Stimulated activated CD4-positive, alpha-beta T cell treated with anti-CD3 and anti-CD28 coated beads, Interleukin-12 subunit alpha, Interleukin-12 subunit beta, amount 100 ng/mL, for 48 hours (primary cell): ENCODE data around the gene ATP1B2.

Experiments used
- DNase-seq, 3 donors: peaks; one replicate each; pipeline ENCODE4 v3.0.0-alpha.2; 2020; ENCODE audit warnings: low read depth in 2 of 3, low spot score in 1 of 3

Gene ATP1B2

DNA sequence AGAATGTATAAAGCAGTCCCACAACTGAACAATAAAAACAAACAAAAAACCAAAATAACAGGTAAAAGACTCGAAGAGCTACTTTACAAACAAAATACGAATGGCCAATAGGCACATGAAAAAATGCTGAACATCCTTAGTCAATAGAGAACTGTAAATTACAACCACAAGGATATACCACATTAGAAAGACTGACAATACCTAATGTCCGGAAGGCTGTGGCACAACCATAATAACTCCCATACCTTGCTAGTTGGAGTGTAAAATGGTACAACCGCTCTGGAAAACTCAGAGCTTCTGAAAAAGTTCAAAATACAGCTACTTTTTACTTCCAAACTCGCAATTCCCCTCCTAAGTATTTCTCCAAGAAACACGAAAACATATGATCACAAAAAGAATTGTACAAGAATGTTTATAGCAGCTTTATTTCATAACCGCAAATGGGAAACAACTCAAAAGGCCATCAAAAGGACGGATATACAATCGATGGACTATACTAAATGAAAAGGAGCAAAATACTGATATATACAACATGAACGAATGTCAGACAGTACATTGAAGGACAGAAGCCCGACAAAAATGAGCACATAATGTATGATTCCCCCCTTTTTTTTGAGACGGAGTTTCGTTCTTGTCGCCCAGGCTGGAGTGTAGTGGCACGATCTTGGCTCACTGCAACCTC, 34.3 kb downstream of the ATP1B2 start:
- DNase-seq, result no peak

- peak; percentile 81 to 88 (median 85) for DNase-seq
Measured at GRCh38 chr17:7685533-7686221, 35.0 kb downstream of the ATP1B2 start.

DNA sequence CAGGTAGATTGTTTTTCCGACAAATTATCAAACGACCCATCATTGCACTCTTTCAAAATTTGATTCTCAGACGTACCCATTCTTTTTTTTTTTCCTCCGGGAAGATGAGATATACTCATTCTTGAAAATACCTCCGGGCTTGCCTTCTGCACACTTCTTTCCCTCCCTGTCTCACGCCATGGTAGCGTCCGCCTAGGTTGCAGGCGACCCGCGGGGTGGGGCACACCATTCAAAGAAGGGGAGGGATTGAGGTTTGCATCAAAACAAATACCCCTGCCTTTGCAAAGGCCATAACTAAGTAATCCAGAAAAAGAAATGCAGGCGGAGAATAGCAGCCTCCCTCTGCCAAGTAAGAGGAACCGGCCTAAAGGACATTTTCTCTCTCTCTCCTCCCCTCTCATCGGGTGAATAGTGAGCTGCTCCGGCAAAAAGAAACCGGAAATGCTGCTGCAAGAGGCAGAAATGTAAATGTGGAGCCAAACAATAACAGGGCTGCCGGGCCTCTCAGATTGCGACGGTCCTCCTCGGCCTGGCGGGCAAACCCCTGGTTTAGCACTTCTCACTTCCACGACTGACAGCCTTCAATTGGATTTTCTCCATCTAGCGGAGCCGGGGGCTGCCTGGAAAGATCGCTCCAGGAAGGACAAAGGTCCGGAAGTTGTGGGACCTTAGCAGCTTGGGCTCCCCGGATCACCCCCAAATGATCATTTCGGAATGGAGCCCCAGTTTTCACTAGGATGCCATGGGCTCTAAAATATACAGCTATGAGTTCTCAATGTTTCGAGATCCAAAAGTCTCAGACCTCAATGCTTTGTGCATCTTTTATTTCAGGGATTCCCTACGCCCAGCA, 35.7 kb downstream of the ATP1B2 start:
- DNase-seq, result peak; percentile 58 to 74 (median 72)

DNA sequence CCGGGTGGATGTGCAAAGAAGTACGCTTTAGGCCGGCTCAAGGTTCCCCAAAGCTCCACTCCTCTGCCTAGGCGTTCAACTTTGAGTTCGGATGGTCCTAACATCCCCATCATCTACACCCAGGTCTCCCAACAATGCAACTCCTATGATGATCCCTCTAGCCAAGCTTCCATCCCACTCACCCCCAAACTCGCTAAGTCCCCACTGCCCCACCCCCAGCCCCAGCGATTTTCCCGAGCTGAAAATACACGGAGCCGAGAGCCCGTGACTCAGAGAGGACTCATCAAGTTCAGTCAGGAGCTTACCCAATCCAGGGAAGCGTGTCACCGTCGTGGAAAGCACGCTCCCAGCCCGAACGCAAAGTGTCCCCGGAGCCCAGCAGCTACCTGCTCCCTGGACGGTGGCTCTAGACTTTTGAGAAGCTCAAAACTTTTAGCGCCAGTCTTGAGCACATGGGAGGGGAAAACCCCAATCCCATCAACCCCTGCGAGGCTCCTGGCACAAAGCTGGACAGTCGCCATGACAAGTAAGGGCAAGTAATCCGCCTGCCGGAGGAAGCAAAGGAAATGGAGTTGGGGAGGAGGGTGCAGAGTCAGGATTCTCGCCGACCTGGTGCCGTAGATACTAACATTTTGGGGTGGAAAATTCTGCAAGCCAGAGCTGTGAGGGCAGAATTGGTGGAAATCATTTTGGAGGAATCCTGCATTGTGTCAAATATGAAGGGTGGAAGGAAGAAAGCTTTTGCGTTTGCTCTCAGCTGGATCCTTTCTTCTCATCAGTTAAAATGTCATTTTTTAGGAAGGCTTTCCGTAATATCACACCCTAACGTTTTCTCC, 36.6 kb downstream of the ATP1B2 start, which contains the start of gene TP53:
TSS of gene TP53 (minus strand) at position 419 of the 836 bp plus-strand sequence. CDS start 10,896 bp downstream, outside the sequence.
- DNase-seq, result peak; percentile 82 to 86 (median 82)

DNA sequence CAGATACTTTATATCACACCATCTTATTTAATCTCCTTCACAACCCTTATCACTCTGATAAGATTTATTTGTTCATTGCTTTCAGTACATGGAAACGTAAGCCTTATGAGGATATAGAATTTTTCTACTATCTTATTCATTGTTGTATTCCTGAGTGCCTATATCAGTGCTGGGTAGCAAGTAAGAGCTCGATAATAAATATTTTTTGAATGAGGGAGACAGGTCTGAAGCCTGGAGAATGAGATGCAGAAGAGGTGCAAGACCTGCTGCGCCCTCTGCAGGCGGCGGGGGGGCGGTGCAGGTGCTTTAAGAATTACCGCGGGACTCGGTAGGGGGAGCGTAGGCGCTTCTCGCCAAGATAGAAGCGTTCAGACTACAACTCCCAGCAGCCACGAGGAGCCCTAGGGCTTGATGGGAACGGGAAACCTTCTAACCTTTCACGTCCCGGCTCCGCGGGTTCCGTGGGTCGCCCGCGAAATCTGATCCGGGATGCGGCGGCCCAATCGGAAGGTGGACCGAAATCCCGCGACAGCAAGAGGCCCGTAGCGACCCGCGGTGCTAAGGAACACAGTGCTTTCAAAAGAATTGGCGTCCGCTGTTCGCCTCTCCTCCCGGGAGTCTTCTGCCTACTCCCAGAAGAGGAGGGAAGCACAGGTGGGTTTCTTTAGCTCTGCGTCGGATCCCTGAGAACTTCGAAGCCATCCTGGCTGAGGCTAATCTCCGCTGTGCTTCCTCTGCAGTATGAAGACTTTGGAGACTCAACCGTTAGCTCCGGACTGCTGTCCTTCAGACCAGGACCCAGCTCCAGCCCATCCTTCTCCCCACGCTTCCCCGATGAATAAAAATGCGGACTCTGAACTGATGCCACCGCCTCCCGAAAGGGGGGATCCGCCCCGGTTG, 37.4 kb downstream of the ATP1B2 start, which contains the start of gene WRAP53:
TSS of gene WRAP53 (plus strand) at position 570 of the 900 bp plus-strand sequence. CDS start at position 742, 172 bp downstream.
- DNase-seq, result peak; percentile 92 to 98 (median 96)

DNA sequence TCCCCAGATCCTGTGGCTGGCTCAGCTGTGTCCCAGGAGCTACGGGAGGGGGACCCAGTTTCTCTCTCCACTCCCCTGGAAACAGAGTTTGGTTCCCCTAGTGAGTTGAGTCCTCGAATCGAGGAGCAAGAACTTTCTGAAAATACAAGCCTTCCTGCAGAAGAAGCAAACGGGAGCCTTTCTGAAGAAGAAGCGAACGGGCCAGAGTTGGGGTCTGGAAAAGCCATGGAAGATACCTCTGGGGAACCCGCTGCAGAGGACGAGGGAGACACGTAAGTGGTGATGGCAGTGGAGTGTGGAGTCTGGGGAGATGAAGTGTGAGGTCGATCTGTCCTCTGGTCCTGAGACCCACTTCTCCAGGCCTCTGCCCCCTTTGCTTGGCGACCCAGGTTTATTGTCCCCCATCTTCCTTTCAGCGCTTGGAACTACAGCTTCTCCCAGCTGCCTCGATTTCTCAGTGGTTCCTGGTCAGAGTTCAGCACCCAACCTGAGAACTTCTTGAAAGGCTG, 38.1 kb downstream of the ATP1B2 start:
- DNase-seq, result no peak

DNA sequence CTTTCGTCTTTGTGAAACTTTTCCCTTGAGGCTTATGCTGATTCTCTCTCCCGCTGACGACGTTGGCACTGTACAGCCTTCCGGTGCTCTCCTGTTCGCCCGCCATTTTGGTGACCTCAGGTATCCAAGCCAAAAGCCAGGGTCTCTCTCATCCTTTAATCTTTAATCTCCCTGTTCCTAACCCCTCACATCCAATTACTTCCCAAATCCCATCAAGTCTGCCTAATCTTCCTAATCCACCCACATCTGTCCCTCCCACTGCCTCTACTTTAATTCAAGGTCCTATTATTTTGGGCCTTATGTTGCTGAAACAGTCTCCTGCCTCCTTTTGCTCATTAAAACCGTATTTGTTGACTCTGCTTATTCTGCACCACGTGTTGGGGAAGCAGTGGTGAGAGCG, 44.9 kb downstream of the ATP1B2 start:
- no peak for DNase-seq

- DNase-seq, result no peak
Measured at GRCh38 chr17:7697828-7698588, 47.3 kb downstream of the ATP1B2 start.

- no peak for DNase-seq
Measured at GRCh38 chr17:7700510-7700909, 49.8 kb downstream of the ATP1B2 start.

GRCh38 chr17:7701681-7702080, 51.0 kb downstream of the ATP1B2 start:
- no peak for DNase-seq

- no peak for DNase-seq
Measured at GRCh38 chr17:7702776-7703175, 52.0 kb downstream of the ATP1B2 start.

DNA sequence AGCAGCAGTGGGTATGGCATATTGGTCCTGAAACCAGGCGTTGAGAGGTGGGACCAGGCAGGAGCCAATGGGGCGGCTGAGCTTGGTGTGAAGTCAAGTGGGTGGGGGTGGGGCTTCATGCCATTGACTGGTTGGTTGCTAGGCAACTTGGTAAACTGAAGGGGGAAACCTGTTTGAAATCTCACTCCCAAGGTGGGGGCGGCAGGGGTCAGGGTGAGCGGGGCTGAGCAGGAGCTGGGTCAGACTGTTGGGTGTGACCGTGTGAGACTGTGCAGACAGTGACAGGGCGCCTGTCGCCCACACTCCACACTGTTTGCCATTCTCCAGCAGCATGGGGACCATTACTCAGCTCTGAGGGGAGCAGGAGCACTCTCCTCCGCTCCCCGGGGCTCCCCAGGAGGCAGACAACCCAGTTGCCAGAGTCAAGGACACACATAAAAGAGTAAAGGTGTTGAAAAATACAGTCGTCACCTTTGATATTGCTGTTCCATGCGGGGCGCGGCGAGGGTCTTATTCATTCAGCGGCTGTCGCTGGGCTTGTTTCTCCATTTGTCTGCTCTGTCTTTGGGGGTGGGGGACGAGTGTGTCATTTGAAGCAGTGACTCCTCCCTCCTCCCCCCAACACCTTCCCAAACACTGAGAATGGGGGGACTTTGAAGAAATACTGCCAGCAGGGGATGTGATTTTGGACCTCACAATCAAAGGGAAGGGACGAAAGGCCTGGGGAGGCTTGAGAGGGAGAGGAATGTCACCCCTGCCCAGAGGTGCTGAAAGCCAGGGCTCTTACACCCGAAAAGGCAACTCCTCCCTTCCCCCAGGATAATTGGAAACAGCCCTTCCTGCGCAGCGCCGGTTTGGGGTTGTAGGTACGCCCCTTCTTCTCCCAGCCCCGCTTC, 53.1 kb downstream of the ATP1B2 start:
- no peak for DNase-seq

DNA sequence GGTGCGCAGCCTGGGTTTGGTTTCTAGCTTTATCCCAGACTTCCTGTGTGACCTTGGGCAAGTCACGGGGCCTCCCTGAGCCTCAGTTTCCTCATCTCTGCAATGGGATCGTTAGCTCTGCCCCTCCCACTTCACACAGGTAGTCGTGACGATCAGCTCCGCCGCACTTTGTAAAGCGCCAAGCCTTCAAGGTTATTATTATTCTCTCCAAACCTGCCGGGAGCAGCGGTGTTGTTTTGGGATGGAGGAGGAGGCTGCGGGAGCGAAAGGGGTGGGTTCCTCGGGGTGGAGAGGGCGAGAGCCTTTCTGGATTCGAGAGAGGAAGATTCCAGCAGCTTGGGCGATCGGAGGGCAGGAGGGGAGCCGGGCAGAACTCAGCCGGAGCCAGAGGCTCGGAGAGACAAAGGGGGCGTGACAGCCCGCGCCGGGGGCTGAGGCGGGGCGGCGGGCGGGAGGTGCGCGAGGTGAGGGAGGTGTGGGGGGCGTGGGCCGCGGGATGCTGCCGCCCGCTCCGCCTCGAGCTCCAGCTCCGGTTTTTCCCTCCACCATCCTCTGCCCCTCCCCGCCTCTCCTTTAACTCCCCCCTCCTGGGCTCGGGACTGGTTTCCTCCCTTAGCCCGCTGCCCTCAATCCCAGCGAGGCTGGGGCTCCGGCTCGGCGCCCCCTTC, 54.0 kb downstream of the ATP1B2 start, which contains the start of gene EFNB3:
TSS of gene EFNB3 (plus strand) at position 602 of the 668 bp plus-strand sequence. CDS start 397 bp downstream, outside the sequence.
- DNase-seq, result no peak

DNA sequence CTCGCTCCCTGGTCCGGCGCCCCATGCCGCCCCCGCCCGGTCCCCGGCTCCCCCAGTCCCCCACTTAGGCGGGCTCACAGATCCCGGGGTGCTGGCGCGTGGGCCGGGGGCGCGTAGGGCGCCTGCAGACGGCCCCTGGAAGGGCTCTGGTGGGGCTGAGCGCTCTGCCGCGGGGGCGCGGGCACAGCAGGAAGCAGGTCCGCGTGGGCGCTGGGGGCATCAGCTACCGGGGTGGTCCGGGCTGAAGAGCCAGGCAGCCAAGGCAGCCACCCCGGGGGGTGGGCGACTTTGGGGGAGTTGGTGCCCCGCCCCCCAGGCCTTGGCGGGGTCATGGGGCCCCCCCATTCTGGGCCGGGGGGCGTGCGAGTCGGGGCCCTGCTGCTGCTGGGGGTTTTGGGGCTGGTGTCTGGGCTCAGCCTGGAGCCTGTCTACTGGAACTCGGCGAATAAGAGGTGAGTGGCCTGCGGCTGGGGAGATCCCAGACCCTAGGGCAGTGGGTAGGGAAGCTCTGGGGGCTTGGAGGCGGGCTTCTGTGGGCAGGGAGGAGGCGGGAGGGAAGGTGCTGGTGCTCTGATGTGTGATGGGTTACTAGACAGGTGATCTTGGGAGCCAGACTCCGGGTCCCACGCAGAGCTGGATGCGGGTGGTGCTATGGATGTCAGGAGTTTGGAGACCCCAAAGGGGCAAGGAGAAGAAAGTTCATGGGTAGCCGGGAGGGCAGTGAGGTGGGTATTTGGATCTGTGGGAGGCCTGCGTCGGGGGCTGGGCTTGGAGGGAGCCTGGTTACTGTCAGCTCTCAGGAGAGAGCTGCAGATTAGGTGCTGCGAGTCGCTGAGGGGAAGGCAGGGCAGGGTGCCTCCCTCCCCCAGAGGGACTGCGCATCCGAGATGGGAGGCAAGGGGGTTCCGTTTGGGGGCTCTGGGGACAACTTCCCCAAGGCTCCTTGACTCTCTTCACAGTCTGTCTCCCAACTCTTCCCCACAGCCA, 54.8 kb downstream of the ATP1B2 start:
- DNase-seq, result no peak

GRCh38 chr17:7706631-7707354, 56.1 kb downstream of the ATP1B2 start:
- no peak for DNase-seq
